Esophagus (tissue), 2 donors: ENCODE data around the gene PARD6G. TPM values are rescaled to one million over a fixed set of nuclear protein-coding genes. Genes with fewer than 3 reads are reported as not detected.

Experiments
- H3K27ac ChIP-seq, 2 donors: one replicate each; pipeline ENCODE4 v1.5.1; 2013; ENCODE audit warnings: low read depth in 2 of 2, mild to moderate bottlenecking in 2 of 2, inconsistent platforms in 1 of 2, low read length in 1 of 2, moderate library complexity in 1 of 2
- H3K27me3 ChIP-seq, 2 donors: one replicate each; pipeline ENCODE4 v1.6.1; 2013; ENCODE audit warnings: low read length in 2 of 2, control low read depth in 1 of 2, mild to moderate bottlenecking in 1 of 2; ENCODE audit not compliant: insufficient read depth in 2 of 2, control insufficient read depth in 1 of 2
- H3K36me3 ChIP-seq, 2 donors: one replicate each; pipeline ENCODE4 v1.6.1; 2013; ENCODE audit warnings: low read length in 1 of 2; ENCODE audit not compliant: control insufficient read depth in 2 of 2, insufficient read depth in 2 of 2
- H3K4me1 ChIP-seq, 2 donors: one replicate each; pipeline ENCODE4 v1.6.1; 2013; ENCODE audit warnings: low read length in 1 of 2; ENCODE audit not compliant: control insufficient read depth in 2 of 2, insufficient read depth in 2 of 2
- H3K4me3 ChIP-seq, 2 donors: one replicate each; pipeline ENCODE4 v1.5.1; 2013; ENCODE audit warnings: low read length in 2 of 2, mild to moderate bottlenecking in 2 of 2, low read depth in 1 of 2, moderate library complexity in 1 of 2
- H3K9me3 ChIP-seq, 2 donors: one replicate each; pipeline ENCODE4 v1.6.1; 2013; ENCODE audit warnings: mild to moderate bottlenecking in 2 of 2, low read depth in 1 of 2, low read length in 1 of 2, moderate library complexity in 1 of 2; ENCODE audit not compliant: control insufficient read depth in 2 of 2, insufficient read depth in 1 of 2
- WGBS, 2 donors: extraction: QIAGEN DNeasy Blood & Tissue Kit; methylation state at CpG; one replicate each; pipeline ENCODE4 v1.1.7; 2013; 5-methylcytosine and 5-hydroxymethylcytosine counted together
- polyA plus RNA-seq, 2 donors: library from polyadenylated mRNA; stranded (reverse); fragments of 200-250 nt; gene quantifications; one replicate each; pipeline ENCODE4 v1.2.3, GENCODE V29; 2013
- donor health status: healthy with polysubstance abuse.
- donor health status: Bipolar disorder and iron deficiency.

The PARD6G gene
- polyA plus RNA-seq, 2 donors: 10.9 to 15.9 TPM

DNA sequence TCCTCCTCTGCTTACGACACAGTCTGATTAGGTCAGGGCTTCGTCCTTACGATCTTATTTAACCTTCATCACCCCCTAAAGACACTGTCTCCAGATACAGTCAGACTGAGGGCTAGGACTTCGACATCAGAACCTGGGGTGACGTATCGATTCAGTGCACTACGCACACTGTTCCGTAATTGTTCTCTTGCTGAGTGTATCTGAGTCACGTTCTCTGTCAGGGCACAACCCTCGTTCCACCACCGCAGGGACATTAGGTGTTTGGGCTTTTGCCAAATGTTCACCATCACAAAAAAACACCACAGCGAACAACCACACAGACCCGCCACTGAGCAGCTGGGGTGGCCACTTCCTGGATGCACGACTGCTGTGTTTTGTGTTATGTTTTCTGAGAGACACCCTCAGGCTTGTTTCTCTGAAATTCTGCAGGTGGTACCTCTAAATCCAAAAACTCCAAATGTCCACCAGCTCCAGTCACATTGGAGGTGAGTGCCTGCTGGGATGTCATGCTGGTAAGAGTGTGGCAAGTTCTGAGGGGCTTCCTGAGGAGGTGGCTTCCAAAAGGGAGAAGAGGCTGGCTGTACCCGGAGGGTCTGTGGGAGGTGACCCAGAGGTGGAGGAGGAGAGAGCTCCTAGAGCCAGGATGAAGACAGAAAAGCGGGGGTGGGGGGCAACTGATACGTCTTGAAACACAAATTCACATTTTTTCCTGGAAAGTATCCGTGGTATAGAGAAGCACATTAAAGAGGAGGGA, 71.7 kb downstream of the PARD6G start:
- Histone ChIP-seq H3K36me3 (no peaks in the 10 kb centered on the region), H3K27me3 (no peaks in the 10 kb centered on the region), H3K27ac (peak overlapping the region in 1 of 2 donors; percentile 26), H3K4me3 (no peak overlapping the region), H3K4me1 (peaks cover 2 to 37% of the 10 kb centered on the region in 2 donors), H3K9me3 (no peaks in the 10 kb centered on the region)
- 65 to 67% methylated on average over 18 of the region's 18 CpGs for WGBS, 2 donors

- WGBS, 2 donors: 89 to 92% methylated on average over 10 of the region's 10 CpGs
- Histone ChIP-seq H3K4me1 (peaks cover 2 to 14% of the 10 kb centered on the region in 2 donors), H3K9me3 (no peaks in the 10 kb centered on the region), H3K27ac (no peak overlapping the region), H3K4me3 (no peak overlapping the region), H3K36me3 (no peaks in the 10 kb centered on the region), H3K27me3 (no peaks in the 10 kb centered on the region)
Measured at GRCh38 chr18:80173060-80173459, 74.3 kb downstream of the PARD6G start.

- 78 to 90% methylated on average over 4 of the region's 4 CpGs for WGBS, 2 donors
Measured at GRCh38 chr18:80172056-80172455, 75.3 kb downstream of the PARD6G start.

GRCh38 chr18:80171054-80171872, 76.1 kb downstream of the PARD6G start:
- peak overlapping the region in 1 of 2 donors; percentile 18 for H3K4me3 ChIP-seq

More at GRCh38 chr18:80172056-80172455, 75.3 kb downstream of the PARD6G start:
- H3K9me3 ChIP-seq: peaks cover 0 to 2% of the 10 kb centered on the region in 2 donors
- H3K4me1 ChIP-seq: peaks cover 2 to 7% of the 10 kb centered on the region in 2 donors
- peaks cover 0 to 3% of the 10 kb centered on the region in 2 donors for H3K36me3 ChIP-seq
- H3K27ac ChIP-seq: no peak overlapping the region
- H3K4me3 ChIP-seq: no peak overlapping the region
- H3K27me3 ChIP-seq: no peaks in the 10 kb centered on the region

GRCh38 chr18:80170395-80171053, 76.8 kb downstream of the PARD6G start:
- Histone ChIP-seq H3K27ac (no peak overlapping the region), H3K36me3 (peaks cover 0 to 4% of the 10 kb centered on the region in 2 donors), H3K4me3 (no peak overlapping the region), H3K27me3 (no peaks in the 10 kb centered on the region), H3K4me1 (peaks cover 0 to 3% of the 10 kb centered on the region in 2 donors), H3K9me3 (peaks cover 0 to 5% of the 10 kb centered on the region in 2 donors)
- WGBS, 2 donors: 84 to 88% methylated on average over 7 of the region's 7 CpGs

More at GRCh38 chr18:80171054-80171872, 76.1 kb downstream of the PARD6G start:
- Histone ChIP-seq H3K27ac (no peak overlapping the region), H3K4me1 (peaks cover under 1 to 4% of the 10 kb centered on the region in 2 donors), H3K36me3 (peaks cover 0 to 4% of the 10 kb centered on the region in 2 donors), H3K9me3 (peaks cover 0 to 5% of the 10 kb centered on the region in 2 donors), H3K27me3 (no peaks in the 10 kb centered on the region)
- 30 to 33% methylated on average over 23 of the region's 23 CpGs for WGBS, 2 donors

DNA sequence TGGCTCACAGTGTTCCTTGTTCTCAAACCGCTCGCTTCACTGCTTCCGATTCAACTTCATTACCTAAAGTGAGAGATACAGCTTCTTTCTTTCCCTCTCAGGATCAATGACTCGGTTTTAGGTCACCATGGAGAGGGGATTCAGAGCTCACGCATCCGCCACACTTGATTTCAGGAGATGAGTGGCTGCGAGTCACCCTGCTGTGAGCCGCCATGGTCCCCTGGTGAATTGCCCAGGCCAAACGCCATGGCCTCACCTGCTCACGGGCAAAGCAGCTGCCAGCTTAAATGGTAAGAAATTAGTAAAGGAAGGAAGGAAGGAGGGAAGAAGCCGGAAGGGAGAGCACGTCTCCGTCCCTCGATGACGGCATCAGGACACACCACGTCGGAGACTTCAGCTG, 77.7 kb downstream of the PARD6G start:
- WGBS, 2 donors: 87 to 89% methylated on average over 17 of the region's 17 CpGs
- no peak overlapping the region for H3K27ac ChIP-seq
- H3K27me3 ChIP-seq: no peaks in the 10 kb centered on the region
- peaks cover 0 to 5% of the 10 kb centered on the region in 2 donors for H3K9me3 ChIP-seq
- no peaks in the 10 kb centered on the region for H3K4me1 ChIP-seq
- peaks cover 0 to 4% of the 10 kb centered on the region in 2 donors for H3K36me3 ChIP-seq
- H3K4me3 ChIP-seq: no peak overlapping the region

DNA sequence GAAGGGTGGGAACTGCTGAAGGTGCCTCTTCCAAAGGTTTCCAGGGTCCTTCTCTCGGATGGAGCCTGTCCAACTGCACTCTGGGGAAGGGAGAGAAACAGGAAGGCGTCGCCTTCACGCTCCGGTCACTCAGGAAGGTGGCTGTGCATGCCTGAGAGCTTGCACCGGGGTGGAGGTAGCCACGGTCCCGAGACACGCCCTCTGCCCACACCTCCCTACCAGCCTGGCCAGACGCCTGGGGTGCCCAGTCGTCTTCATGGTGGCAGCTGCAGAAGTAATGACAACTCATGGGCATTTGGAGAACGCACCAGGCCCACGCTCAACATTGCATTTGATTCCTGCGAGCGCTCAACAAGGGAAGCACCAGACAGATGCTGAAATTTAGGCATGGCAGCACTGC, 78.3 kb downstream of the PARD6G start:
- Histone ChIP-seq H3K27me3 (no peaks in the 10 kb centered on the region), H3K4me3 (no peak overlapping the region), H3K9me3 (peaks cover 0 to 5% of the 10 kb centered on the region in 2 donors), H3K27ac (no peak overlapping the region), H3K4me1 (no peaks in the 10 kb centered on the region), H3K36me3 (peaks cover 0 to 4% of the 10 kb centered on the region in 2 donors)
- 84 to 86% methylated on average over 15 of the region's 15 CpGs for WGBS, 2 donors

- H3K4me3 ChIP-seq: no peak overlapping the region
- WGBS, 2 donors: 84 to 86% methylated on average over 2 of the region's 2 CpGs
- peaks cover 0 to 4% of the 10 kb centered on the region in 2 donors for H3K36me3 ChIP-seq
- H3K27me3 ChIP-seq: no peaks in the 10 kb centered on the region
- no peaks in the 10 kb centered on the region for H3K4me1 ChIP-seq
- H3K27ac ChIP-seq: no peak overlapping the region
- H3K9me3 ChIP-seq: peaks cover 0 to 5% of the 10 kb centered on the region in 2 donors
Measured at GRCh38 chr18:80168346-80168745, 79.0 kb downstream of the PARD6G start.

GRCh38 chr18:80167931-80168330, 79.4 kb downstream of the PARD6G start:
- H3K27me3 ChIP-seq: no peaks in the 10 kb centered on the region
- no peak overlapping the region for H3K4me3 ChIP-seq
- WGBS, 2 donors: 69 to 70% methylated on average over 13 of the region's 13 CpGs

More at GRCh38 chr18:80167931-80168330, 79.4 kb downstream of the PARD6G start:
- no peaks in the 10 kb centered on the region for H3K4me1 ChIP-seq
- H3K27ac ChIP-seq: no peak overlapping the region
- H3K9me3 ChIP-seq: peaks cover 0 to 5% of the 10 kb centered on the region in 2 donors
- H3K36me3 ChIP-seq: peaks cover 0 to 6% of the 10 kb centered on the region in 2 donors
